Left lung (tissue), 10 donors: ENCODE results near the gene MOB2. TPM values are rescaled to one million over a fixed set of nuclear protein-coding genes. Genes with fewer than 3 reads are reported as not detected.
A peak's percentile ranks its signal among the peaks of the same experiment; 100 is the strongest.

Experiments
- ATAC-seq: fragments of 200-7000 bp; cut with Tn5 transposase; one replicate; pipeline ENCODE4 v1.9.1; 2020; ENCODE audit warnings: moderate library complexity
- DNase-seq, 4 donors: peaks; one replicate each; pipeline ENCODE4 v3.0.0-alpha.2; 2013 to 2020
- H3K27ac ChIP-seq, 2 donors: fragments of 200-600 bp; sonication (generic) in 1 of 2; one replicate each; pipeline versions ENCODE4 v1.5.0 to v1.8.0; 2020 to 2021
- H3K27me3 ChIP-seq, 2 donors: fragments of 200-600 bp; sonication (generic) in 1 of 2; one replicate each; pipeline versions ENCODE4 v1.5.0 to v1.8.0; 2020 to 2021
- H3K36me3 ChIP-seq, 2 donors: fragments of 200-600 bp; sonication (generic) in 1 of 2; one replicate each; pipeline versions ENCODE4 v1.5.0 to v1.8.0; 2020 to 2021
- H3K4me1 ChIP-seq, 2 donors: fragments of 200-600 bp; one replicate each; pipeline ENCODE4 v1.8.0; 2021
- H3K4me3 ChIP-seq, 2 donors: fragments of 200-600 bp; sonication (generic) in 1 of 2; one replicate each; pipeline versions ENCODE4 v1.5.0 to v1.8.0; 2020 to 2021; ENCODE audit warnings: mild to moderate bottlenecking in 1 of 2
- H3K9me3 ChIP-seq, 2 donors: fragments of 200-600 bp; sonication (generic) in 1 of 2; one replicate each; pipeline versions ENCODE4 v1.5.0 to v1.8.0; 2020 to 2021
- intact Hi-C, 2 donors: fragments of 100-400 bp; cut with DNase I; formaldehyde crosslinking; loops; one replicate each; pipeline versions ENCODE4 v1.11.2 to v1.14.2; 2022
- polyA plus RNA-seq, 6 donors: library from polyadenylated mRNA; unstranded; fragments of 120-200 nt; gene quantifications; one replicate each; pipeline ENCODE4 v1.2.1, GENCODE V29; 2013; ENCODE audit not compliant: insufficient read length in 6 of 6
- total RNA-seq, 2 donors: library from RNA; stranded (reverse); fragmentation: NEBNext Ultra II Directional; extraction: Animal tissue kit (Norgen Biotek cat#: 25700); gene quantifications; one replicate each; pipeline ENCODE4 v1.2.1, GENCODE V29; 2021
- TF ChIP-seq, protein P1 (sequence below), 2 donors: fragments of 200-600 bp; sonication (generic) in 1 of 2; IDR thresholded peaks; one replicate each; pipeline versions ENCODE4 v1.5.0 to v1.8.0; 2021; ENCODE audit warnings: antibody characterized with exemption in 2 of 2
- donor health status: DM: no; HTN: yes; CAD: no.
- donor health status: DM: no; HTN: no; CAD: no.

MOB2 gene
- total and polyA plus RNA-seq, 8 donors = 36.1 to 41.3 (median 37.3) TPM

DNA sequence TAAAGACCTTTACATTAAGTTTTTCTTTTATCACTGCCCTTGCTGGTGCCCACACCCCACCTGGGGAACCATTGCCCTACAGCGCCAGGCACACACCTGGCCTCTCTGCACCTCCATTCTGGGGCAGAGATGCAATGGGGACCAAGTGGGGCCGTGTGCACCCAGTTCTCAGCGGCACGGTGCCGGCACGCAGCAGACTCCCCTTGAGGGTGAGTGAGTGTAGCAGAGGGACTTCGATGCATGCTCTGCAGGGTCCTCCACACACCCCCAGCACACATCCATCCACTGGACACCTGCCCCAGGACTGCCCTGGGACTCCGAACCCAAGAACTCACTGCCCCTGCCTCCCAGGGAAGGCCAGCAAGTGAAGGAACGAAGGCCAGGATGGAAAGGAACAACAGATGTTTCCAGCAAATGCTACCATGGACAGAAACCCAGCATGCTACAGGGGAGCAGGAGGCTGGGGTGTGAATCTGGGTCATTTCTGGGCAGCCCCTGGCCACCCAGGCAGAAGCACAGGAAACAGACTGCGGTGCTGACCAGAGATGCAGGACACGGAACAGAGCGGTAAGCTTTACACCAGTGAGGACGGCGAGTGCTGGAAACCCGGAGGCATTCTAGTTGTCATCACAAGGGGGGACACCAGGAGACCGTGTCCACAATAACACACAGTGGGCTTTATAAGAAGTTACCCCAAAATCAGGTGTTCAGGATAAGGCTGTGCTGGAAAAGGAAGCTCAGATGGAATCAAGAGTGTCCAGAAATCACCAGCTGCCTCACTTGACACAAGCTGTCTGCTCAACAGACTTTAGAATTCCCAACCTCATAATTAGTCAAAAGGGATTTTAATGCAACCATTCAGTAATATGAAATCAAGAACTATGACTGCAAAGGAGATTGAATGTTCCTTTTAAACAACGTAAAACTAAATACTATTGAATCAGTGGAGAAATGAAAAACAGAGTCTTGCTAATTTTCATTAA lies 32.7 kb upstream of the MOB2 start:
- Histone ChIP-seq H3K4me3 (no peak overlapping the region), H3K36me3 (no peaks in the 10 kb centered on the region), H3K27me3 (no peaks in the 10 kb centered on the region), H3K27ac (no peak overlapping the region), H3K4me1 (peaks cover 6 to 33% of the 10 kb centered on the region in 2 donors), H3K9me3 (no peaks in the 10 kb centered on the region)
- ATAC-seq (no peak), DNase-seq (peak in 1 of 4 donors; percentile 51)
- intact Hi-C loops = loop anchor here in 1 of 2 donors (5.0 to 10.0 kb wide), 2 partner anchors 225 to 317 kb away; no protein-coding TSS in a partner anchor
- TF ChIP-seq, protein P1, sequence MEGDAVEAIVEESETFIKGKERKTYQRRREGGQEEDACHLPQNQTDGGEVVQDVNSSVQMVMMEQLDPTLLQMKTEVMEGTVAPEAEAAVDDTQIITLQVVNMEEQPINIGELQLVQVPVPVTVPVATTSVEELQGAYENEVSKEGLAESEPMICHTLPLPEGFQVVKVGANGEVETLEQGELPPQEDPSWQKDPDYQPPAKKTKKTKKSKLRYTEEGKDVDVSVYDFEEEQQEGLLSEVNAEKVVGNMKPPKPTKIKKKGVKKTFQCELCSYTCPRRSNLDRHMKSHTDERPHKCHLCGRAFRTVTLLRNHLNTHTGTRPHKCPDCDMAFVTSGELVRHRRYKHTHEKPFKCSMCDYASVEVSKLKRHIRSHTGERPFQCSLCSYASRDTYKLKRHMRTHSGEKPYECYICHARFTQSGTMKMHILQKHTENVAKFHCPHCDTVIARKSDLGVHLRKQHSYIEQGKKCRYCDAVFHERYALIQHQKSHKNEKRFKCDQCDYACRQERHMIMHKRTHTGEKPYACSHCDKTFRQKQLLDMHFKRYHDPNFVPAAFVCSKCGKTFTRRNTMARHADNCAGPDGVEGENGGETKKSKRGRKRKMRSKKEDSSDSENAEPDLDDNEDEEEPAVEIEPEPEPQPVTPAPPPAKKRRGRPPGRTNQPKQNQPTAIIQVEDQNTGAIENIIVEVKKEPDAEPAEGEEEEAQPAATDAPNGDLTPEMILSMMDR (IDR thresholded peaks at IDR 0.05) = no peak

- no peak overlapping the region for H3K4me3 ChIP-seq
- no peaks in the 10 kb centered on the region for H3K9me3 ChIP-seq
- TF ChIP-seq, protein P1 (IDR thresholded peaks at IDR 0.05) = no peak
- peaks cover 6 to 37% of the 10 kb centered on the region in 2 donors for H3K4me1 ChIP-seq
- H3K36me3 ChIP-seq = no peaks in the 10 kb centered on the region
- no peak overlapping the region for H3K27ac ChIP-seq
- intact Hi-C loops = loop anchor here in 1 of 2 donors (5.0 to 10.0 kb wide), 2 partner anchors 224 to 316 kb away; no protein-coding TSS in a partner anchor
- ATAC-seq (no peak), DNase-seq (peak in 1 of 4 donors; percentile 72)
- no peaks in the 10 kb centered on the region for H3K27me3 ChIP-seq
Observed at GRCh38 chr11:1518301-1518700, 31.7 kb upstream of the MOB2 start.

- H3K9me3 ChIP-seq = no peaks in the 10 kb centered on the region
- H3K36me3 ChIP-seq = no peaks in the 10 kb centered on the region
- H3K27me3 ChIP-seq = no peaks in the 10 kb centered on the region
- no peak for ATAC-seq
- H3K27ac ChIP-seq = no peak overlapping the region
- TF ChIP-seq, protein P1 (IDR thresholded peaks at IDR 0.05) = no peak
- no peak overlapping the region for H3K4me3 ChIP-seq
- peaks cover 6 to 38% of the 10 kb centered on the region in 2 donors for H3K4me1 ChIP-seq
- intact Hi-C loops = loop anchor here in 1 of 2 donors (5.0 to 10.0 kb wide), 2 partner anchors 223 to 315 kb away; no protein-coding TSS in a partner anchor
- DNase-seq = peak in 1 of 4 donors; percentile 63
Observed at GRCh38 chr11:1517117-1518005, 30.8 kb upstream of the MOB2 start.

GRCh38 chr11:1516273-1517067 lies 29.9 kb upstream of the MOB2 start:
- H3K27ac ChIP-seq = no peak overlapping the region
- no peaks in the 10 kb centered on the region for H3K27me3 ChIP-seq
- H3K36me3 ChIP-seq = no peaks in the 10 kb centered on the region
- DNase-seq (peak in 1 of 4 donors; percentile 56), ATAC-seq (no peak)
- intact Hi-C loops = loop anchor here in 1 of 2 donors (5.0 to 10.0 kb wide), 2 partner anchors 222 to 314 kb away; no protein-coding TSS in a partner anchor
- no peak overlapping the region for H3K4me3 ChIP-seq
- TF ChIP-seq, protein P1 (IDR thresholded peaks at IDR 0.05) = no peak
- no peaks in the 10 kb centered on the region for H3K9me3 ChIP-seq
- H3K4me1 ChIP-seq = peaks cover 6 to 38% of the 10 kb centered on the region in 2 donors
